DND-41 (cell line): Measurements from ENCODE around the gene CCDC142.

ENCODE experiments used
- EZH2 ChIP-seq: IDR thresholded peaks from 3 replicates; pipeline ENCODE4 v1.6.1; 2012; ENCODE audit warnings: borderline replicate concordance, low read depth, mild to moderate bottlenecking, moderate library complexity, low read length, inconsistent platforms; ENCODE audit not compliant: severe bottlenecking
- TF ChIP-seq, protein P1 (sequence below): IDR thresholded peaks from 2 replicates; pipeline ENCODE4 v1.5.1; 2012; ENCODE audit warnings: borderline replicate concordance, low read length, moderate library complexity, mild to moderate bottlenecking; ENCODE audit not compliant: poor library complexity, severe bottlenecking; ENCODE audit errors: extremely low read depth

DNA sequence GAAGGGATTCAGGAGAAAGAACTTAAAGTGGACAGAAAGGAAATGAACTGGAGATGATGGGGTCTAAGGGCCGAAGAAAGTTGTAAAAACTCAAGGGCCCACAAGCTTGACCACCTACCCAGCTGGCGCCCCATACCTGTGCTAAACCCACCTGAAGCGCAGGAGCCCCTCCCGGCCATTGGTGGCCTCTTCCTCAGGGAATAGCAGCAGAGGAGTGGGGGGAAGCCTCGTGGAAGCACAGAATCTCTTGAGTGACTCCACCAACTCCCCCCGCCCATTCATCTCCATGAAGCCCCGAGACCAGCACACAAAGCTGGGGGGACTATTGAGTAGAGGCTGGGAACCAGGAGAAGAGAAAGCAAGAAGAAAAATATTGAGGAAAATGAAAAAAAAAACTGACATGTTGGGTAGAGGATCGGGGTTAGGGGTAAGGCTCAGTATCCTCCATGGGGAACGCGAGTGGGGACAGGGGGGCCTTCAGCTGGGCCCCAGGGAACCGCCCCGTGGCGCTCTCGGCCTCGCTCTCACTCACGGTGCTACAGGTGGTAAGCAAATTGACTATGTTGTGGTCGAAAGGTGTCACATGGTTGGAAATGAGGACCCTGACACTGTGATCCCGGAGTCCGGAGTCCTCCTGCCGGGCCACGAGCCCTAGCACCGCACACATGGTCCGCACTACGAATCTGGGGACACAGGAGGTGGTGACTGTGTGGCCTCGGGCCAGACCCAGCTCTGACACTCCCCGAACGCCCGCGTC is 46.0 kb upstream of the CCDC142 start:
- TF ChIP-seq, protein P1, sequence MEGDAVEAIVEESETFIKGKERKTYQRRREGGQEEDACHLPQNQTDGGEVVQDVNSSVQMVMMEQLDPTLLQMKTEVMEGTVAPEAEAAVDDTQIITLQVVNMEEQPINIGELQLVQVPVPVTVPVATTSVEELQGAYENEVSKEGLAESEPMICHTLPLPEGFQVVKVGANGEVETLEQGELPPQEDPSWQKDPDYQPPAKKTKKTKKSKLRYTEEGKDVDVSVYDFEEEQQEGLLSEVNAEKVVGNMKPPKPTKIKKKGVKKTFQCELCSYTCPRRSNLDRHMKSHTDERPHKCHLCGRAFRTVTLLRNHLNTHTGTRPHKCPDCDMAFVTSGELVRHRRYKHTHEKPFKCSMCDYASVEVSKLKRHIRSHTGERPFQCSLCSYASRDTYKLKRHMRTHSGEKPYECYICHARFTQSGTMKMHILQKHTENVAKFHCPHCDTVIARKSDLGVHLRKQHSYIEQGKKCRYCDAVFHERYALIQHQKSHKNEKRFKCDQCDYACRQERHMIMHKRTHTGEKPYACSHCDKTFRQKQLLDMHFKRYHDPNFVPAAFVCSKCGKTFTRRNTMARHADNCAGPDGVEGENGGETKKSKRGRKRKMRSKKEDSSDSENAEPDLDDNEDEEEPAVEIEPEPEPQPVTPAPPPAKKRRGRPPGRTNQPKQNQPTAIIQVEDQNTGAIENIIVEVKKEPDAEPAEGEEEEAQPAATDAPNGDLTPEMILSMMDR = peak; percentile 13
- TF ChIP-seq EZH2 = no peak
